DMS79 (cell line): ENCODE measurements around the gene GATAD2A.
A peak's percentile ranks its signal among the peaks of the same experiment; 100 is the strongest.
"Not testable (repeated sequence)": the region's sequence is repeated elsewhere in the genome, so short reads cannot be mapped to it uniquely, and the experiment has no call there.

Experiments
- DNase-seq: peaks from one replicate; lab custom pipeline; 2025; lab: John Stamatoyannopoulos, UW

Gene GATAD2A

GRCh38 chr19:19404879-19405860 is at the start of gene GATAD2A:
Gene GATAD2A, plus strand, starts transcription at chr19:19405675. Its CDS starts 59,671 bp downstream, at chr19:19465346.
- DNase-seq: peak; percentile 37

DNA sequence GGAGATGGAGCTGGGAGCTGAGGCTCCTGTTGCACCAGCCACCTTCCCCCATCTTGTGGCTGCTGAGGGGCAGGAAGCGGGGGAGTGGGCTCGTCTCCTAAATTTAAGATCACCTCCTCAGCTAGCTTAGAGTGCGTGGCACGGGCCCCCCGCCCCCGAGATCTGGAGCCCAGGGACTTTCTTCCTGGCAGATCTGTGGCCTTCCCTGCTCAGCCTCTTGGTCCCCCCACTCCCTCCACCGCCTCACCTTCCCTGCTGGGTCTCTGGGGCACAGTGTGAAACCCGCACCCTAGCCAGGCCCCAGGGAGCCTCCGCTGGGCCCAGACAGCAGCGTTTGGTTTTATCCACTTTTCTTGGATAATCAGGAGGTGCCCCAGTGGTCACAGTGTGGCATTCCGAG is 49.0 kb upstream of the GATAD2A start:
- no peak for DNase-seq

DNA sequence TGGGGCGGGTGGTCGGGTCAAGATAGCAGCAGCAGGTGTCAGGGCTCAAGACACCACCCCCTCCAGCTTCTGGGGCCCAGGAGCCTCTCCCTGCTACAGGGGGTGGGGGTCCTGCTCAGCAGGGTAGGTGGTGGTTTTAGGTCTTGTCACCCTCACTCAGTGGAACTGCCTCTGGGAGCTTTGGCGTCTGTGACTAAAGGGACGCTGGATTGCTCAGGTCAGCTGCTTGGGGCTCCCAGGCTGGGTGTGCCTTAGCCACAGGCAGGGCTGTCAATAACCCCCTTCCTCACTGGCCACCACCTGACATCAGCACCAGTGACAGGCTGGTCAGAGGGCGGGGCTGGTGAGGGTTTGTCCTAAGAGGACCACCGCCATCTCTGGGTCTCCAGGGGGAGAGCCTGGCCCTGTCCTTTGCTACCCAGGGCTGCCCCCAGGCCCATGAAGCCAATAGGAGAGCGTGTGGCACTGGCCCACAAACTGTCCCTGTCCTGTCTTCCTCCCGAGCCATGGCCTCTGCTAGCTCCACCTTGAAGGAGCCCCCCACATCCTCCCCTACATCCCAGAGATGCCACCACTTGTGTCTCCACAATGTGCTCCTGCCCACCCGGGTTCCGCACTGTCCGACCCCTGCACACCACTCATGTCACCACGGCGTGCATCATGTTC is 48.4 kb upstream of the GATAD2A start:
- no peak for DNase-seq

DNA sequence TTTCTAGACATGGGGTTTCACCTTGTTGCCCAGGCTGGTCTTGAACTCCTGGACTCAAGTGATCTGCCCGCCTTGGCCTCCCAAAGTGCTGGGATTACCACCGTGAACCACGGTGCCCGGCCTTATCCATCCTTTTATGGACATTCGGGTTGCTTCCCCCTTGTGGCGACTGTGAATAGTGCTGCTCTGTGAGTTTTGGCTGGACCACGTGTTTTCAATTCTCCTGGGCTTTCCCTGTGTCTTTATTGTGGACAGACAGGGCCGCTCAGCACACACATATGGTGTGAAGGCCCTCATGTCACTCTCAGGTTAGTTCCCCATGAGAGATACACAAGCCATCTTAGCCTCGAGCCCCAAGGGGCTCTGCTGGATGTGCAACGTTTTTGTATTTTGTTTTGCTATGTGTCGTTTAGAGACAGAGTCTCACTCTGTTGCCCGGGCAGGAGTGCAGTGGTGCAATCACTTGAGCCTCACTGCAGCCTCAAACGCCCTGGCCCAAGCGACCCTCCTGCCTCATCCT is 44.3 kb upstream of the GATAD2A start:
- DNase-seq: peak; percentile 13

DNA sequence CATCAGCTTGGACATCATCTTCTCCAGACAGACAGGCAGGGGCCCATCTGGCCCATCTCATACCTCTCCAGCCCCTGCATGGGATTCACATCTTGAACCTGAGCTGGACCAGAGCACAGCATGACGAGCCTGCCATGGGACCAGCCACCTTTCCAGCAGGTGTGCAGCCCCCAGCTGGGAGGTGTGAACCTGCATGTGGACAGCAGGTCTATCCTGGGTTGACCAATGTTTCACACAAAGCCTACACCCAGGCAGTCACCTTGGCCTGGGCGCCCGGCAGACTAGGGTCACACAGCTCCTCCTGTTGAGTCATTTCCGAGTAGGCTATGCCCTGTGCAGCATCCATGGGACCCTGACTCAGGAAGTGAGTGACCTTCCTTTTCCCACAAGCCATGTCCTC is 43.4 kb upstream of the GATAD2A start:
- DNase-seq: no peak

- peak; percentile 52 for DNase-seq
These were observed 38.8 kb upstream of the GATAD2A start for GRCh38 chr19:19366434-19367396.

- DNase-seq: no peak
These were observed 37.4 kb upstream of the GATAD2A start for GRCh38 chr19:19368087-19368486.

DNA sequence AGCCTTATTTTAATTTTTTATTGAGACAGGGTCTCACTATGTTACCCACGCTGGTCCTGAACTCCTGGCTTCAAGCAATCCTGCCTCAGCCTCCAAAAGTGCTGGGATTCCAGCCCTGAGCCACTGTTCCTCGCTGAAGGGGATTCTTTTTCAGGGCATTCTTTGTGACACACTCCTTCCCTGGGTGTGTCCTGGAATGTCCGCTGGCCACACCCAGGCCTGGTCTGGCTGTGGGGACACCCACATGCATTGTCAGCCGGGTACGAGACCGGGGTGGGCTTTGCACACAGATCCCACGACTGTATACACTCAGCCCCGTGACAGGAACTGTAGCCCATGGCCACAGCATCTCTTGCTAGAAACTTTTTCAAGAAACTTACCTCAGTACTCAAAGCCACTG is 34.4 kb upstream of the GATAD2A start:
- no peak for DNase-seq

DNA sequence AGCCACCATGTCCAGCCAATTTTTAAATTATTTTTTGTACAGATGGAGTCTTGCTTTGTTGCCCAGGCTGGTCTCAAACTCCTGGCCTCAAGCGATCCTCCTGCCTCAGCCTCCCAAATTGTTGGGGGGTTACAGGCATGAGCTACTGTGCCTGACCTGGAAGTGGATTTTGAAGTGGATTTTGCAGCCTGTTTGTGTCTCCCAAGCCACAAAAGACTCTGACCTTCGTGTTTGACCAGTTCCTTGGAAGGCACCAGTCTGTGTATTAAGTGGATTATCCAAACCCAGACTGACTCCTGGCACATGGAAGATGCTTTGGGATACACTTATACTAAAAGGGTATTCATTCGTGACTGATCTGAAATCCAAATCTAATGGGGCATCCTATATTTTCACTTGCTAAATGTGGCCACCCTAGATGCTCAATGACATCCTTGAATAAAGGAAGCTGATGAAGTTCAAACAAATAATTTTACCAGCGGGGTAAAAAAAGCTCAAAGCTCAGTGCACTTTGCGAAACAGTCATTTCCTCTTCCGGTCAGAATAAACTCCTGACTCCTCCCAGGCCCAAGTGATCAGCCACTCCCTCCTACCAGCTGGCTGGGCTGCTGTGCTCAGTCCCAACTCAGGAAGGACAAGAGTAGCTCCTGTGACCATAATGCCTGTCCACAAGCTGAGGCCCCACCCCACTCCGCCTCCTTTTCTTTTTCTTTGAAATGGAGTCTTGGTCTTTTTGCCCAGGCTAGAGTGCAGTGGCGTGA is 32.6 kb upstream of the GATAD2A start:
- DNase-seq: no peak

DNA sequence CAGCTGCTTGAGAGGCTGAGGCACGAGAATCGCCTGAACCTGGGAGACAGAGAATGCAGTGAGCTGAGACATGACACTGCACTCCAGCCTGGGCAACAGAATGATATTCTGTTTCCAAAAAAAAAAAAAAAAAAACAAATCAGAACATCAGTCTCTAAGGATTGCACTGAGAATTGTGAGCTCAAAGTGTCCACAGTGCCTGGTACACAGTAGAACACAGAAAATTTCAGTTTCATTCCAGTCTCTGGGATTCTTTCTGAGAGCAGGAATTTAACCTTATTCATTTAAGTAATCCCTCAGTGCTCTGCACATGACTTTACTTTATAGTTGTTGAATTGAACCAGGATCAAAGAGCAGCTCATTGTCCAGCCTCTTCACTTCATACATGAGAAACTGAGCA is 25.9 kb upstream of the GATAD2A start:
- no peak for DNase-seq

GRCh38 chr19:19380316-19380715 is 25.2 kb upstream of the GATAD2A start:
- not testable (repeated sequence) for DNase-seq

GRCh38 chr19:19381007-19381926 is 24.2 kb upstream of the GATAD2A start:
- DNase-seq: peak; percentile 48

DNA sequence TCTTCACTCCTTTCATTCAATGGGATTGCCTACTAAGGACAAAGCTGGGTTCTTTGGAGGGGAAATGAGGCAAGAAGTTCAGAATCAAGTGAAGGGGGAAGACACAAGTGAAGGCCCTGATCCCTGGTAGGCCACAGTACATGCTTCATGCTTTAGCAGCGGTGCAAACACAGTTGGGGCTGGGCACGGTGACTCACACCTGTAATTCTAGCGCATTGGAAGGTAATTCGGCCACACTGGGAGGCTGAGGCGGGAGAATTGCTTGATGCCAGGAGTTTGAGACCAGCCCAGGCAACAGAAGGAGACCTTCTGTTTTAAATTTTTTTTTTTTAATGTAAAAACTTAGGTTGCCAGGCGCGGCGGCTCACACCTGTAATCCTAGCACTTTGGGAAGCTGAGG is 23.4 kb upstream of the GATAD2A start:
- no peak for DNase-seq

DNA sequence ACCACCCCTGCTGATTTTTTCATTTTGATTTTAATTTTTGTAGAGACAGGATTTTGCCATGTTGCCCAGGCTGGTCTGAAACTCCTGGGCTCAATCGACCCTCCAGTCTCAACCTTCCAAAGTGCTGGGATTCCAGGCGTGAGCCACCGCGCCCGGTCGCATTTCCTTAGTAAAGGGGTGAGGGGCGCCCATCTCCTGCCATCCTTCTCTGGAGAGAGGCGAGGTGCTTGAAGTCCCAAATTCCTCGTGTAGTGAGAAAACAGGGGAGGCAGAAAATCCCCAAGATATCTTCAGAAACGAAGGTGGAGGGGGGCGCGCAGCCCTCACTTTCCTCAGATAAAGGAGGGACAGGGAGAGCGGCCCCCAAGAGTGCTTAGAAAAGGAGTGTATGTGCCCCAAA is 21.0 kb upstream of the GATAD2A start:
- no peak for DNase-seq

GRCh38 chr19:19385131-19385895 is 20.2 kb upstream of the GATAD2A start:
- DNase-seq: peak; percentile 99

GRCh38 chr19:19385896-19386869 is 19.3 kb upstream of the GATAD2A start:
- no peak for DNase-seq

DNA sequence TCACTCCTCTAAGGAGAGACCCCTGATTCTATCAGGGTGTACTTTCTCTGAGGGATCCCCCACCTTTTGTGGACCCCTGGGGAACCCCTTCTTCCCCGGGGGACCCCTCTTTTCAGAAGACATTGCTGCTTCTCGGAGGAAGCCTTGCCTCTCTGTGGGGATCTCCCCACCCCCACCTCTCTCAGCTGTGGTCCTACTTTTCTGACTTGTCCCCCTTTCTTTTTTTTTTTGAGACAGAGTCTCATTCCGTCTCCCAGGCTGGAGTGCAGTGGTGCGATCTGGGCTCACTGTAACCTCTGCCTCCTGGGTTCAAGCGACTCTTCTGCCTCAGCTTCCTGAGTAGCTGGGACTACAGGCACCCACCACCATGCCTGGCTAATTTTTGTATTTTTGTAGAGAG is 18.4 kb upstream of the GATAD2A start:
- no peak for DNase-seq
